Astrocyte of the spinal cord (primary cell): Measurements from ENCODE around the gene OCRL.

Experiments used
- DNase-seq: peaks from one replicate; pipeline ENCODE4 v3.0.0; 2011; ENCODE audit warnings: low read depth, low spot score
- H3K4me3 ChIP-seq: 2 replicates; pipeline ENCODE4 v1.5.1; 2011; ENCODE audit warnings: low read depth, mild to moderate bottlenecking, low read length, moderate library complexity
- in situ Hi-C: cut with HindIII; loops from 2 replicates; pipeline ENCODE4 v1.10.0; 2017; ENCODE audit warnings: low sequenced_read_pairs
- TF ChIP-seq, protein P1 (sequence below): IDR thresholded peaks from 2 replicates; pipeline ENCODE4 v1.5.1; 2012; ENCODE audit warnings: low read depth, mild to moderate bottlenecking, low read length, inconsistent platforms

The OCRL gene

DNA sequence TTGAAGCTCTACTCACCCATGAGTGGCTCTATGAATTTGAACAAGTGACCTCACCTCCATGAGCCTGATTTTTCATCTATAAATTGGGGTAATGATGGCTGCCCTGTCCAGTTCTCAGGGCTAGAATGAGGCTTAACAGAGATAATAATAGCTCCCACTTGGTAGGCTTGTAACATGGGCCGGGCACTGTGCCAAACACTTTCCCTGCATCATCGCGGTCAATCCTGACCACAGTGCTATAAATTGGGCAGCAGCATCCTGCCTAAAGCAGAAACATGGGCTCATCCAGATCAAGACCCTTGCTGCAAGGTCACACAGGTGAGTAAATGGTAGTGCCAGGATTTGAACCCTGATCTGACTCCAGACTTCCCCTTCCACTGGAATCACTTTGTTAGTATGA, 101.9 kb downstream of the OCRL start:
- in situ Hi-C loops: no loop called here
- H3K4me3 ChIP-seq: no peak overlapping the region
- peak; percentile 39 for DNase-seq
- TF ChIP-seq, protein P1, sequence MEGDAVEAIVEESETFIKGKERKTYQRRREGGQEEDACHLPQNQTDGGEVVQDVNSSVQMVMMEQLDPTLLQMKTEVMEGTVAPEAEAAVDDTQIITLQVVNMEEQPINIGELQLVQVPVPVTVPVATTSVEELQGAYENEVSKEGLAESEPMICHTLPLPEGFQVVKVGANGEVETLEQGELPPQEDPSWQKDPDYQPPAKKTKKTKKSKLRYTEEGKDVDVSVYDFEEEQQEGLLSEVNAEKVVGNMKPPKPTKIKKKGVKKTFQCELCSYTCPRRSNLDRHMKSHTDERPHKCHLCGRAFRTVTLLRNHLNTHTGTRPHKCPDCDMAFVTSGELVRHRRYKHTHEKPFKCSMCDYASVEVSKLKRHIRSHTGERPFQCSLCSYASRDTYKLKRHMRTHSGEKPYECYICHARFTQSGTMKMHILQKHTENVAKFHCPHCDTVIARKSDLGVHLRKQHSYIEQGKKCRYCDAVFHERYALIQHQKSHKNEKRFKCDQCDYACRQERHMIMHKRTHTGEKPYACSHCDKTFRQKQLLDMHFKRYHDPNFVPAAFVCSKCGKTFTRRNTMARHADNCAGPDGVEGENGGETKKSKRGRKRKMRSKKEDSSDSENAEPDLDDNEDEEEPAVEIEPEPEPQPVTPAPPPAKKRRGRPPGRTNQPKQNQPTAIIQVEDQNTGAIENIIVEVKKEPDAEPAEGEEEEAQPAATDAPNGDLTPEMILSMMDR: no peak
